GM21528 (cell line): ENCODE results near the gene PRKAG1.
"Not testable (repeated sequence)": the region's sequence is repeated elsewhere in the genome, so short reads cannot be mapped to it uniquely, and the experiment has no call there.

Experiments
- ATAC-seq: cut with Tn5 transposase; IDR thresholded peaks from one replicate; pipeline ENCODE4 v1.9.1; 2021; ENCODE audit warnings: mild to moderate bottlenecking, moderate library complexity; ENCODE audit not compliant: unreplicated experiment, low FRiP score

The PRKAG1 gene

GRCh38 chr12:49018261-49019119 lies at the start of gene PRKAG1:
Gene PRKAG1 (minus strand): TSS chr12:49018776. CDS start chr12:49018740, 36 bp downstream.
- peak; percentile 86 for ATAC-seq

GRCh38 chr12:49066120-49066519 lies 47.5 kb upstream of the PRKAG1 start:
- ATAC-seq = no peak

GRCh38 chr12:49064767-49065152 lies 46.2 kb upstream of the PRKAG1 start:
- ATAC-seq = no peak

- ATAC-seq = not testable (repeated sequence)
These were observed 43.3 kb upstream of the PRKAG1 start for GRCh38 chr12:49061916-49062315.

GRCh38 chr12:49061157-49061650 lies 42.6 kb upstream of the PRKAG1 start:
- ATAC-seq = no peak

GRCh38 chr12:49060237-49061156 lies 41.9 kb upstream of the PRKAG1 start, which contains the start of gene KMT2D:
Gene KMT2D (minus strand): TSS chr12:49060794. CDS start chr12:49055324, 5,470 bp downstream.
- ATAC-seq = peak; percentile 51

GRCh38 chr12:49059299-49060171 lies 41.0 kb upstream of the PRKAG1 start:
- peak; percentile 21 for ATAC-seq

- no peak for ATAC-seq
These were observed 40.4 kb upstream of the PRKAG1 start for GRCh38 chr12:49059045-49059298.

GRCh38 chr12:49058366-49059044 lies 39.9 kb upstream of the PRKAG1 start:
- ATAC-seq = no peak

- no peak for ATAC-seq
These were observed 39.3 kb upstream of the PRKAG1 start for GRCh38 chr12:49057888-49058287.

GRCh38 chr12:49055978-49056754 lies 37.6 kb upstream of the PRKAG1 start:
- peak; percentile 42 for ATAC-seq

- ATAC-seq = no peak
These were observed 36.5 kb upstream of the PRKAG1 start for GRCh38 chr12:49055092-49055491.

GRCh38 chr12:49054524-49054923 lies 35.9 kb upstream of the PRKAG1 start:
- no peak for ATAC-seq

- no peak for ATAC-seq
These were observed 35.5 kb upstream of the PRKAG1 start for GRCh38 chr12:49054096-49054495.

- no peak for ATAC-seq
These were observed 34.1 kb upstream of the PRKAG1 start for GRCh38 chr12:49052451-49053208.

- ATAC-seq = no peak
These were observed 33.3 kb upstream of the PRKAG1 start for GRCh38 chr12:49051777-49052438.

- no peak for ATAC-seq
These were observed 32.8 kb upstream of the PRKAG1 start for GRCh38 chr12:49051373-49051764.
